GM19328 (cell line): Measurements from ENCODE around the gene CHRM1.

ENCODE experiments used
- ATAC-seq: cut with Tn5 transposase; IDR thresholded peaks from one replicate; pipeline ENCODE4 v1.9.1; 2021; ENCODE audit warnings: mild to moderate bottlenecking, moderate library complexity; ENCODE audit not compliant: unreplicated experiment

The CHRM1 gene

DNA sequence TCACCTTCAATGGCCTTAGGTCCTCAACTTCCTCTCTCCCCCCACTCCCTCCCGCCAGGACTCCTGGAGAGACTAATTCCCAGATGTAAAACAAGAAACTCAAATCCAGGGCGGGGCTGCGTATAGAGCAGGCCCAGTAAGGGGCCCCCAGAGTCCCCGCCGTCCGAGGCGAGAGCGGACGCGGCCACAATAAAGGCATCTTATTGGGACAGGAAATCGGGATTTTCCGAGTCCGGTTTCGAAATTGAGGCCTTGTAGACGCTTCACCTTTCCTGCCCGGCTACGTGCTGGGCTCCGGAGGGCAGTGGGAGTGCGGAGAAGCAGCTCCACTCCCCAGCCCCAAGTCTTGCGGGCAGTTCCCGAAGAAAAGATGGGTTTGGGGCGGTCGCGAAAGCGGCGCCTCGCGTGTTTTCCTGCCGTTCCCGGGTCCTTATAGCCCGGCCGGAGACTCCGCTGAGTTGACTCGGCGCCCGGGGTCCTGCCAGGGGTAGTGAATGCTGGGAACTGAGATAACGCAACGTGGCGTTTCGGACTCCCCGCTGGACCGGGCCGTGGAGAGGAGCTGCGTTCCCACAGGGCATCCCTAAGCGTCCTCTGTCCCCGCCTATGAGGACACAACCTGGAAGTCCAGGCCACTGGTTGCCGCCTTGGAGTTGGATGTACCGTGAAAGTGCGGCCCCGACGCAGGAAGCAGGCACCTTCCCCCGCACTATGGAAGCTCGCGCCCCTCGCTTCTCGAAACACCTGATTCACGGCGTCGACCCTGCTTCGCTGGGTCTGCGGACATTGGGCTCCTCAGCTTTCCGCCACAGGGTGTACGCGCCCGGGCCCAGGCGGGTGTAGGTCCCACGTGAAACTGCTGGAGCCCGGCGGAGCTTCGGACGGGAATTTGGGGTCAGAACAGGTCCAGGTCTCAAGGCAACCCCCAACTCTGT, 4.8 kb upstream of the CHRM1 start:
- ATAC-seq: no peak

- no peak for ATAC-seq
These were observed 4.1 kb upstream of the CHRM1 start for GRCh38 chr11:62925308-62925707.

- ATAC-seq: no peak
These were observed 2.6 kb upstream of the CHRM1 start for GRCh38 chr11:62923601-62924411.

DNA sequence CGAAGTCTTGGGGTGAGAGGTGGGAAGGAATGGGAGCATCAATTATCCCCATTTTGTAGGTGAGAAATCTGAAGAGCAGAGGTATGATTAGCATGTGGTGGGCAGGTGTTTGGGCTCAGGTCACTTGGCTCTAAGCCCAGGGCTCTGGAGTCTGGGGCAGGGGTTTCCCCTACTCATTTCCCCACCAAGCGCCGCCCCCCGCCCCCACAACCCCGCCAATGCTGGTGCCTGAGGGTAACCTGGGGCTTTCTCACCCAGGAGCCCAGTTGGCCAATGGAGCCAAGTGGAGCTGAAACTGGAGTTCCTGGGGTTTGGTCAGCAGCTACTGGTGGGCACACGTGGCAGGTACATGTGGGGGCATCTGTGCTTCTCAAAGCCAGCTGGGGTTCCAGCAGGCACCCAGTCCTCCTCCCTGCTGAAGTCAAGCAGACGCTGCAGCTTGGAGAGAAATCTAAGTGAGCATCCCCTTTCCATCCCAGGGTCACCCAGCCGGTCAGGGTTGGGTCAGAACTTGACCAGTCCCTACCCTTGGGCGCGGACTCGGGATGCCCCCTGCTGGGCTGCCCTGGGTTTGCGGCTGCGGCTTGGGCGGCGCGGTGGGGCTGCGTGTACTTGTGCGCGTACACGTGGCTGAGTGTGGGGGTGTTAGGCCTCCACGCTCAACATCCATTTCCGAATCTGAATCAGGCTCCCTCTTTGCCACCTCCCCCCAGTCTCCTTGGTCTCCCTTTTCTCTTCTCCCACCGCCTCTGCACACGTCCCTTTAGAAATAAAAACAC, 1.7 kb upstream of the CHRM1 start:
- no peak for ATAC-seq

DNA sequence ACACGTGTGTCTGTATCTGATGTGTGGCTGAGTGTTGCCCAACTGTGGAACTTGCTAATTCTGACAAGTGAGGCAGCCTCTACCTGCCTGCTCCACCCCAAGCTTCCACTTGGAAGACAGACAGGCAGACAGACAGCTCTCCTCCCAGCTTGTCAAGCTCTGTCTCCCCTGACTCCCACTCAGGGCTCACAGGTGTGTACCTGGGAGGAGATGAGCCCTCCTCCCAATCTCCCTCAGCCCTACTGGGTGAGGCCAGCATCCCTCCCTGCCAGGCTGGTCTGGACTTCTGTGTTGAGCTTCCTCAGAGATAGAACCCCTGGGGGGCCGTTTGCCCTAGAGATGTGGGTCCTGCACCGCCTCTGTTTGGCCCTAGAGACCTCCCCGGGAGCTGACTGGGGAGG, 1.0 kb upstream of the CHRM1 start:
- ATAC-seq: no peak

- no peak for ATAC-seq
These were observed 518 bp upstream of the CHRM1 start for GRCh38 chr11:62921573-62922188.

DNA sequence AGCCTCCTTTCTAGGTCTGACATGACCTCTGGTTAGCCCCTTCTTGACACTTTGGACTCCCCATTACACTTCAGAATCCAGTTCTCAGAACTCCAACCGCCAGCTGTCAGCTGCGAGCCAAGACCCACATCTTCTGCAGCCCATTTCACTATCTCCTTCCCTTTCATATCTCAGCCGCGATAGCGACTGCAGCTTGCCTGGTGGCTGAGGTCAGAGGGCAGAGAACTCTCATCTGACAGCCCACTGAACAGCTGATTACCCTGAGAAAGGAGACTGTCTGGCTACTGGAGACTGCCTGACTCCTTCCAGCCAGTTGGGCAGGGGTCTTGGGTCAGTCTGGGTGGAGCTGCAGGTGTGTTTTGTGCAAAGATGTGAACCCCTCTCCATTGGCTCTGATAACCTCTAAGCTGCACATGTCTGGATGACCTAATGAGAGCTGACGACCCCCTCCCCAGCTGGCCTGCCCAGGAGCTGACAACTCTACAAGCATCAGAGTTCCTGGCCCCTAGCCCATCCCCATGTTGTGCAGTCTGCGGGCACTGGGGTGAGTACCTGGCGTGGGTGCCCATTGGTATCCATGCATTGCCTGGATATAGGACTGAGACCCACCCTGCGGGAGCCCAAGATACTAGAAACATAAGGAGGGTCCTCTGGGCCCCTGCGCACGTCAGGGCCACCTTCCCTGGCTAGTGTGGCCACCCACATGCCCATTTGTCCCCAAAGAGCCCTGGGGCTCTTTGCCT, 1.1 kb downstream of the CHRM1 start:
- no peak for ATAC-seq

DNA sequence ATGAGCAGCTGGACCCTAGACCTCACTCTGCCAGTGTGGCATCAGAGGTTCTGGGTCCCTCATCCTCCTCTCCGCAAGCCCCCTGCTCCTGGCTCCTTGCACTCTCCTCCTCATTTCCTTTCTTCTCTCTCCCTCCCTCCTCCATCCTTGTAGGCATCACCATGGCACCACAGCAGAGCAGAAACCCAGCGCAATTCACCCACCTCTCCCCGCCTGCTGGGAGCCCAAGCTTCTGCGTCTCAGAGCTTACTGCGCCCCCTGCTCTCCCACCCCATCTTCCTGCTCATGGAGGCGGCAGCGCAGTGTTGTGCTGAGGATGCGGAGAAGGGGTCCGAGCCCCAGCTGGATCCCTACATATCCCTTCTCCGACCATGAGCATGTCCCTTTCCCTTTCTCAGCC, 1.7 kb downstream of the CHRM1 start:
- ATAC-seq: no peak

DNA sequence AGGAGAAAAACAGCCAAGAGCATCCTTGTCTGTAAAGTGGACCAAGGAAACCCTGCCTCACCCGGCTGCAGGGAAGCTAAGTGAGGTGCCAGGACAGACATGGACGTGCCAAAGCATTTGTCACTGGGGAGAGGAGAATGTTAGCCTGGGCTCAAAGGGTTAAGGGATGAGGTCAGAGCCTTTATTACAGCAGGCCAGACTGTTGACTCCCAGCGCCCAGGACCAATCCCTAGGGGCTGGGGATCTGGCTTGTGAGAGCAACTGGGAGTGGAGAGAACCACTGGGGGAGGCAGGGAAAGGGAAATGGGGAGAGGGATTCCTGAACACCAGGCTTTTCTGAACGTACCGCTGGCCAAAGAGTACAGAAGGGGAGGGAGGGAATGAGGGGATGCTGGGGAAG, 2.6 kb downstream of the CHRM1 start:
- ATAC-seq: no peak

DNA sequence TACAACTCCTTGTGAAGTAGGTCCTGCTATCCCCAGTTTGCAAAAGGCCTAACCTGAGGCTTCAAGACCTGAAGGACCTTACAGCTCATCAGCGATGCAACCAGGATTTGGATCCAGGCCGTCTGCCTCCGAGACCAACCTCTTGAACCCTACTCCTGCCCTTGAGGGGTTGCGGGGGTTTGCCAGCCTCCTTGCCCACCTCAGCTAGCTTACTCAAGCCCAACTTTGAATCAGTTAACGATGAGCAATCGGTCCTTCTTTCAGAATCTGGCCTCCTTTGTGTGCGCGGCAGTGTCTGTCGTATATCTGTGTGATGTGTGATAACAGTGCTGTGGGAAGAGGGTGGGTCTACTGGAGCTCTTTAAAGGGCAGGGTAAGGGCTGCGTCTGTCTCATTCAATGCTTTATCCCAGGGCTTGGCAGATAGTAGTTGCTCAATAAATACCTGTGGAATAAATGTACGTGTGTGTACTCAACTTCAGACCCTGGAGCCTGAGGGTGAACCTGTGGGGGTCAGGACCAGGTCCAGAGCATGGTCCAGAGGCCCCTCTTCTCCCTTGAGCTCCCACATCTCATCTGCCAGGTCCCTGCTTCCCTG, 3.2 kb downstream of the CHRM1 start:
- ATAC-seq: no peak

DNA sequence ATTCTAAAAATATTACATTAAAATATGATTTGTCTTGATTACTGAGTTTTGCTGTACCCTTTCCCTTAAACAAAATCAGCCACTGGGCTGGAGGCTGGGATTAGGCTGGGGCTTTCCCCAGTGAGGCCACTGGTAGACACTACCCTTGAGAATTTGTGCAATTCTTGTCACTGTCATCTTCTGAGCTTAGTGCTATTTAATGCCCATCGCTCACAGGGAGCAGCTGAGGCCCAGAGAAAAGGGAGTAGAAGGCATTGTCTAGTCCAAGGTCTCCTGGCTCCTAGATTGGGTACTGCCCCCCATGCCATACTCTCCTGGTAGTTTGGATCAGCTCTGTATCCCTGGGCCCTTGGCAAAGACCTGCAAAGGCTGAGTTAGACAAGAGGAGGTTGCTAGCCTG, 6.7 kb downstream of the CHRM1 start:
- no peak for ATAC-seq

DNA sequence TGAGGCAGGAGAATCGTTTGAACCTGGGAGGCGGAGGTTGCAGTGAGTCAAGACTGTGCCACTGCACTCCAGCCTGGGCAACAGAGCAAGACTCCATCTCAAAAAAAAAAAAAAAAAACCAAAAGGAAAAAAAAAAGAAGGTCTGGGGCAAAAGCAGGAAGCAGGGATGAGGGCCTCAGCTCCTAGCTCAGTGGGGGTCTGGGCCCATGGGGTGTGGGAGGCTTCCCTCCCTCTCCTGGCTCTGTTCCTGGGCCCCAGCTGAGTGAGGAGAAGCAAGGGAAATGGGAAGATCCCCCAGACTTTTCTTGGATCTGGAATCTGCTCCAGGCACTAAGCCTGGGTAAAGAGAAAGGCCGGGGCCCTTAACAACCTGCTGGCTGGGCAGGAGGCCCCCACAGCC, 8.9 kb downstream of the CHRM1 start:
- no peak for ATAC-seq

- no peak for ATAC-seq
These were observed 9.7 kb downstream of the CHRM1 start for GRCh38 chr11:62911137-62912130.

GRCh38 chr11:62910141-62910882, 10.9 kb downstream of the CHRM1 start:
- no peak for ATAC-seq

DNA sequence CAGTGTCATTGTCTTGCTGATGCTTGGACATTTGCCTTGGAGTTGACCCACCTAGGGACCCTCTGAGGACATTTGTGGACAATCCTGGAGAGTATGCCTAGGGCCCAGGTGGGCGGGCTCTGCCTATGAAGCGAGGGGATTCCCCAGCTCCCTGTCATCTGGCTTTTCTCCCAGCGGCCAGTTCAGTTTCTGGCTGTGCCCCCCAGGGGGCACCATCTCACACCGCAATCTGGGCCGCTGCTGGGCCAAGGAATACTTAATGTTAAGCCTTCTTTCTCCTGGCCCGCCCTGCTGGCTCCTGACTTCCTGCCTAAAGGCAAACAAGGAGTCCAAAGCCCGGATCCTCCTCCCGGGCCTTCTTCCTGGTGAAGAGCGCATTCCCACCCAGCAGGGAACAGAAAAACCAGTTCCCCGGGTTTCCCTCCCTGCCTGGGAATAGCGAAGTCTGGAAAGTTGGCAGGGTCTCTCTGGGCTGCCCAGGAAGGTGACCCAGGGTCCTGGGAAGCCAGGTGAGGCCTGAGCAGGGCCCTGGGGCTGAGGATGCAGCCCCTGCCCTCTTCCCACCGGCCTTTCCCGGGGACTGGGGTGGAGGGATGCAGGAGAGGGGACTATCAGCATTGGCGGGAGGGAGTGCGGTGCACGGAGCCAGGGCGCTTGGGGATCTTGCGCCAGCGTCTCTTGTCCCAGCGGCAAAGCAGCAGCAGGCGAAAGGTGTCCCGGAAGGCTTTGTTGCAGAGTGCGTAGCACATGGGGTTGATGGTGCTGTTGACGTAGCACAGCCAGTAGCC, 11.9 kb downstream of the CHRM1 start:
- ATAC-seq: no peak

GRCh38 chr11:62908468-62909072, 12.6 kb downstream of the CHRM1 start:
- ATAC-seq: no peak
